Kidney (tissue), 14 donors: ENCODE results near the gene PNMT. TPM values are rescaled to one million over a fixed set of nuclear protein-coding genes. Genes with fewer than 3 reads are reported as not detected.
"Not testable (repeated sequence)": the region's sequence is repeated elsewhere in the genome, so short reads cannot be mapped to it uniquely, and the experiment has no call there.

Experiments used
- DNase-seq, 5 donors: peaks; one replicate each; pipeline ENCODE4 v3.0.0-alpha.2; 2013 to 2020
- FAIRE-seq: peaks from 2 replicates; lab custom pipeline; 2012; peaks lifted over from hg19 to GRCh38; lab: Jason Lieb, UNC
- H3K27ac ChIP-seq, 2 donors: one replicate each; pipeline ENCODE4 v1.7.0; 2013; ENCODE audit warnings: low read depth in 2 of 2, low read length in 2 of 2, inconsistent platforms in 1 of 2
- H3K27me3 ChIP-seq: one replicate; pipeline ENCODE4 v1.7.1; 2013; ENCODE audit warnings: low read length, inconsistent platforms; ENCODE audit not compliant: control insufficient read depth, insufficient read depth
- H3K36me3 ChIP-seq, 3 donors: one replicate each; pipeline versions ENCODE4 v1.7.0 to v1.7.1; 2013; ENCODE audit warnings: low read length in 3 of 3, control low read depth in 1 of 3, inconsistent platforms in 1 of 3; ENCODE audit not compliant: insufficient read depth in 3 of 3, control insufficient read depth in 2 of 3
- H3K4me1 ChIP-seq, 3 donors: one replicate each; pipeline versions ENCODE4 v1.7.0 to v1.7.1; 2013; ENCODE audit warnings: low read length in 3 of 3, inconsistent platforms in 1 of 3, low read depth in 1 of 3; ENCODE audit not compliant: control insufficient read depth in 2 of 3, insufficient read depth in 2 of 3
- H3K4me3 ChIP-seq, 3 donors: one replicate each; pipeline versions ENCODE4 v1.7.0 to v1.8.1; 2013; ENCODE audit warnings: low read length in 3 of 3, control low read depth in 1 of 3, inconsistent platforms in 1 of 3
- H3K9ac ChIP-seq, 3 donors: one replicate each; pipeline versions ENCODE4 v1.7.0 to v1.7.1; 2013; ENCODE audit warnings: low read length in 3 of 3, control low read depth in 1 of 3, inconsistent platforms in 1 of 3
- H3K9me3 ChIP-seq, 3 donors: one replicate each; pipeline versions ENCODE4 v1.7.0 to v1.7.1; 2013; ENCODE audit warnings: low read length in 3 of 3, control low read depth in 1 of 3, inconsistent platforms in 1 of 3; ENCODE audit not compliant: control insufficient read depth in 2 of 3, insufficient read depth in 1 of 3
- intact Hi-C: fragments of 100-400 bp; cut with DNase I; formaldehyde crosslinking; loops from one replicate; pipeline ENCODE4 v1.11.1; 2022
- polyA plus RNA-seq: library from polyadenylated mRNA; stranded (reverse); fragments of 350-450 nt; fragmentation: Illumina TruSeq; extraction: RNeasy Lipid Tissue Mini Kit (QIAGEN cat#74804); gene quantifications from one replicate; pipeline ENCODE4 v1.2.3, GENCODE V29; 2014; ENCODE audit warnings: low read depth, low replicate concordance; ENCODE audit not compliant: insufficient read depth
- total RNA-seq: library from RNA; stranded (reverse); fragmentation: NEBNext Ultra II Directional; extraction: Animal tissue kit (Norgen Biotek cat#: 25700); gene quantifications from one replicate; pipeline ENCODE4 v1.2.1, GENCODE V29; 2021
- TF ChIP-seq, protein P1 (sequence below): IDR thresholded peaks from 3 replicates; pipeline ENCODE4 v1.5.1; 2012; ENCODE audit warnings: mild to moderate bottlenecking, moderate library complexity, borderline replicate concordance; ENCODE audit not compliant: insufficient read depth; ENCODE audit errors: extremely low read depth
- donor health status: control.
- donor health status: control.
- donor health status: control.
- donor health status: control.
- donor health status: control.
- donor health status: DM: yes; HTN: yes; CAD: no.
- donor health status: Normal renal cell carcinoma (clear cell type).

Gene PNMT
- total and polyA plus RNA-seq, 2 donors from 2014 or later = 2.0 to 8.2 TPM

GRCh38 chr17:39709998-39710964 lies 42.0 kb downstream of the PNMT start:
- Histone ChIP-seq H3K4me1 (peaks cover 0 to 22% (median 8%) of the 10 kb centered on the region in 3 donors), H3K9me3 (no peaks in the 10 kb centered on the region), H3K27ac (no peak overlapping the region), H3K4me3 (no peak overlapping the region), H3K36me3 (peaks cover 2 to 63% (median 39%) of the 10 kb centered on the region in 3 donors), H3K27me3 (no peaks in the 10 kb centered on the region), H3K9ac (no peak overlapping the region)
- intact Hi-C loops = no loop called here
- FAIRE-seq (no peak), DNase-seq (peak in 1 of 5 donors; percentile 61)
- TF ChIP-seq, protein P1, sequence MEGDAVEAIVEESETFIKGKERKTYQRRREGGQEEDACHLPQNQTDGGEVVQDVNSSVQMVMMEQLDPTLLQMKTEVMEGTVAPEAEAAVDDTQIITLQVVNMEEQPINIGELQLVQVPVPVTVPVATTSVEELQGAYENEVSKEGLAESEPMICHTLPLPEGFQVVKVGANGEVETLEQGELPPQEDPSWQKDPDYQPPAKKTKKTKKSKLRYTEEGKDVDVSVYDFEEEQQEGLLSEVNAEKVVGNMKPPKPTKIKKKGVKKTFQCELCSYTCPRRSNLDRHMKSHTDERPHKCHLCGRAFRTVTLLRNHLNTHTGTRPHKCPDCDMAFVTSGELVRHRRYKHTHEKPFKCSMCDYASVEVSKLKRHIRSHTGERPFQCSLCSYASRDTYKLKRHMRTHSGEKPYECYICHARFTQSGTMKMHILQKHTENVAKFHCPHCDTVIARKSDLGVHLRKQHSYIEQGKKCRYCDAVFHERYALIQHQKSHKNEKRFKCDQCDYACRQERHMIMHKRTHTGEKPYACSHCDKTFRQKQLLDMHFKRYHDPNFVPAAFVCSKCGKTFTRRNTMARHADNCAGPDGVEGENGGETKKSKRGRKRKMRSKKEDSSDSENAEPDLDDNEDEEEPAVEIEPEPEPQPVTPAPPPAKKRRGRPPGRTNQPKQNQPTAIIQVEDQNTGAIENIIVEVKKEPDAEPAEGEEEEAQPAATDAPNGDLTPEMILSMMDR = no peak

DNA sequence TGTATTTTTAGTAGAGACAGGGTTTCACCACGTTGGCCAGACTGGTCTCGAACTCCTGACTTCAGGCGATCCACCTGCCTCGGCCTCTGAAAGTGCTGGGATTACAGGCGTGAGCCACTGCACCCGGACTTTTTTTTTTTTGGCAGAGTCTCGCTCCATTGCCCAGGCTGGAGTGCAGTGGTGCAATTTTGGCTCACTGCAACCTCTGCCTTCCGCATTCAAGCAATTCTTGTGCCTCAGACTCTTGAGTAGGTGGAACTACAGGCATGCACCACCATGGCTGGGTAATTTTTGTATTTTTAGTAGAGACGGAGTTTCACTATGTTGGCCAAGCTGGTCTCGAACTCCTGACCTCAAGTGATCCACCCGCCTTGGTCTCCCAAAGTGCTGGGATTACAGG lies 42.8 kb downstream of the PNMT start:
- H3K9me3 ChIP-seq, FAIRE-seq, H3K27ac ChIP-seq, intact Hi-C loops, H3K27me3 ChIP-seq, H3K4me3 ChIP-seq, H3K9ac ChIP-seq: not testable (repeated sequence)
- DNase-seq = peak in 1 of 5 donors; percentile 18
- Histone ChIP-seq H3K36me3 (peaks cover 2 to 71% (median 44%) of the 10 kb centered on the region in 3 donors), H3K4me1 (peaks cover 0 to 17% (median under 1%) of the 10 kb centered on the region in 3 donors)

- H3K4me1 ChIP-seq = peaks cover 0 to 11% (median 0%) of the 10 kb centered on the region in 3 donors
- FAIRE-seq (no peak), DNase-seq (peak in 1 of 5 donors; percentile 64)
- H3K9me3 ChIP-seq = no peaks in the 10 kb centered on the region
- no peak overlapping the region for H3K27ac ChIP-seq
- H3K27me3 ChIP-seq = no peaks in the 10 kb centered on the region
- H3K4me3 ChIP-seq = no peak overlapping the region
- peaks cover 2 to 79% (median 44%) of the 10 kb centered on the region in 3 donors for H3K36me3 ChIP-seq
- intact Hi-C loops = no loop called here
- no peak overlapping the region for H3K9ac ChIP-seq
- TF ChIP-seq, protein P1 = no peak
These were observed 43.6 kb downstream of the PNMT start for GRCh38 chr17:39711851-39712250.

DNA sequence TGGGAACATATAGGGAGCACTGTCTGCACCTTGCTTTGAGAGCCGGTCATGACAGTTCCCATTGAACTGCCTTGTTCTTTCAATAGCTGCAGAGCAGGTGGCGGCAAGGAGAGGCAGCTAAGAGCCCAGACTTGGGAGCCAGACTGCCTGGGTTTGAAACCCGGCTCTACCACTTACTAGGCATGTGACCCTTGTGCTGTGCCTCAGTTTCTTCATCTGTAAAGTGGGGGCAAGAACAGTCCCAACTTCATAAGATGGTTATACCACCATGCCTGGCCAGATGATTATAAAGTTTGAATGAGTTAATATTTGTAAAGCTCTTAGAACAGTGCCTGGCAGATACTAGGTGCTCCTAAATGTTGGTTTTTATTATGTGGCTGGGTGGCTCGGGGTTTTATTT lies 46.0 kb downstream of the PNMT start:
- Histone ChIP-seq H3K4me3 (no peak overlapping the region), H3K27me3 (no peaks in the 10 kb centered on the region), H3K9ac (no peak overlapping the region), H3K4me1 (peaks cover 0 to 5% (median 0%) of the 10 kb centered on the region in 3 donors), H3K27ac (no peak overlapping the region), H3K36me3 (peaks cover 2 to 68% (median 30%) of the 10 kb centered on the region in 3 donors), H3K9me3 (no peaks in the 10 kb centered on the region)
- TF ChIP-seq, protein P1 = no peak
- peak in 1 of 5 donors; percentile 12 for DNase-seq
- intact Hi-C loops = no loop called here
- FAIRE-seq = no peak
